Stomach (tissue), 9 donors: ENCODE results near the gene FBXO3. TPM values are rescaled to one million over a fixed set of nuclear protein-coding genes. Genes with fewer than 3 reads are reported as not detected.
A peak's percentile ranks its signal among the peaks of the same experiment; 100 is the strongest.

Experiments used
- DNase-seq, 2 donors: peaks; one replicate each; pipeline versions ENCODE4 v3.0.0 to v3.0.0-alpha.2; 2013 to 2019
- H3K27ac ChIP-seq, 5 donors: fragments of 200-600 bp in 4 of 5; sonication (generic) in 4 of 5; one replicate each; pipeline ENCODE4 v1.5.1; 2013 to 2019; ENCODE audit warnings: mild to moderate bottlenecking in 1 of 5, moderate library complexity in 1 of 5
- H3K27me3 ChIP-seq, 3 donors: fragments of 200-600 bp; sonication (generic); one replicate each; pipeline ENCODE4 v1.5.1; 2017 to 2019; ENCODE audit warnings: mixed run types in 1 of 3
- H3K36me3 ChIP-seq, 4 donors: fragments of 200-600 bp; sonication (generic); 1 replicate in 3 of 4; 2 replicates in 1 of 4; pipeline ENCODE4 v1.5.1; 2016 to 2019
- H3K4me1 ChIP-seq, 4 donors: fragments of 200-600 bp; sonication (generic); one replicate each; pipeline ENCODE4 v1.5.1; 2016 to 2019
- H3K4me3 ChIP-seq, 4 donors: fragments of 200-600 bp; sonication (generic) in 3 of 4; one replicate each; pipeline ENCODE4 v1.5.1; 2016 to 2019; ENCODE audit warnings: mild to moderate bottlenecking in 1 of 4
- H3K9me3 ChIP-seq, 4 donors: fragments of 200-600 bp; sonication (generic); one replicate each; pipeline ENCODE4 v1.5.1; 2016 to 2019
- EP300 ChIP-seq: sonication (generic); formaldehyde crosslinking; IDR thresholded peaks from one replicate; pipeline ENCODE4 v1.6.1; 2017; ENCODE audit warnings: antibody characterized with exemption
- POLR2A ChIP-seq, 4 donors: fragments of 450-650 bp; IDR thresholded peaks; one replicate each; pipeline ENCODE4 v1.6.1; 2016; ENCODE audit warnings: antibody characterized with exemption in 4 of 4, control low read depth in 2 of 4, mild to moderate bottlenecking in 1 of 4, moderate library complexity in 1 of 4
- POLR2AphosphoS5 ChIP-seq, 3 donors: sonication (generic); formaldehyde crosslinking; IDR thresholded peaks; one replicate each; pipeline ENCODE4 v1.6.1; 2016; ENCODE audit warnings: antibody characterized with exemption in 3 of 3
- WGBS, 5 donors: extraction: QIAGEN DNeasy Blood & Tissue Kit in 3 of 5; methylation state at CpG; one replicate each; pipeline versions ENCODE4 v1.1.5 to v1.1.7; 2013 to 2018; 5-methylcytosine and 5-hydroxymethylcytosine counted together
- intact Hi-C: fragments of 100-400 bp; cut with DNase I; formaldehyde crosslinking; loops from one replicate; pipeline ENCODE4 v1.15.1; 2023; ENCODE audit warnings: low total_unique reads
- polyA plus RNA-seq, 3 donors: library from polyadenylated mRNA; stranded (reverse); fragments of 200-250 nt; gene quantifications; one replicate each; pipeline ENCODE4 v1.2.3, GENCODE V29; 2013
- total RNA-seq, 5 donors: library from RNA; depleted of rRNA; stranded (reverse); fragments of >200 nt; gene quantifications; one replicate each; pipeline versions ENCODE4 v1.1.0 to v1.2.3, GENCODE V29; 2014 to 2016
- TF ChIP-seq, protein P1 (sequence below), 7 experiments: fragments of 450-650 bp in 4 of 7; fragments of 200-600 bp in 3 of 7; sonication (generic) in 3 of 7; IDR thresholded peaks; one replicate each; pipeline ENCODE4 v1.5.1; 2016 to 2019; ENCODE audit warnings: antibody characterized with exemption in 7 of 7, control low read depth in 2 of 7, mild to moderate bottlenecking in 1 of 7
- donor health status: healthy with polysubstance abuse.
- donor health status: Bipolar disorder and iron deficiency.
- donor health status: healthy.

FBXO3 gene
- total and polyA plus RNA-seq, 8 donors: 4.9 to 63.0 (median 25.3) TPM

DNA sequence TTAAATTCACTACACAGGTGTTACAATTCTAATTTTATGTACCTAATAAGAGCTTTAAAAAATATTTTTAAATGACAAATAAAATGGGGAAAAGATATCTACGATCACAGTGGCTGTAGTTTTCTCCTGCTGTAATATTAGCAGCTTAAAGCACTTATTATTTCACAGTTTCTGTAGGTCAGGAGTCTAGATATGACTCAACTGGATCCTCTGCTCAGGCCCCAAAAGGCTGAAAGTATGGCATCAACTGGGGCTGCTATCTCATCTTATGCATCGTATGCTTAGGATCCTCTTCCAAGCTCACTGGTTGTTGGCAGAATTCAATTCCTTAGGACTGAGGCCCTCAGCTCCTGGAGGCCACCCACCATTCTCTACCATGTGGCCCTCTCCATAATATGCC, 12.8 kb downstream of the FBXO3 start:
- no peaks in the 10 kb centered on the region for H3K9me3 ChIP-seq
- peaks cover 29 to 94% (median 85%) of the 10 kb centered on the region in 4 donors for H3K36me3 ChIP-seq
- DNase-seq: no peak
- intact Hi-C loops: no loop called here
- H3K27me3 ChIP-seq: no peaks in the 10 kb centered on the region
- H3K4me1 ChIP-seq: peaks cover 0 to 8% (median 0%) of the 10 kb centered on the region in 4 donors
- WGBS, 5 donors: 79 to 94% (median 86%) methylated on average over 2 of the region's 2 CpGs
- no peak overlapping the region for H3K27ac ChIP-seq
- no peak overlapping the region for H3K4me3 ChIP-seq
- no peak for TF ChIP-seq EP300
- TF ChIP-seq POLR2A (IDR thresholded peaks at IDR 0.05): no peak
- TF ChIP-seq, protein P1, sequence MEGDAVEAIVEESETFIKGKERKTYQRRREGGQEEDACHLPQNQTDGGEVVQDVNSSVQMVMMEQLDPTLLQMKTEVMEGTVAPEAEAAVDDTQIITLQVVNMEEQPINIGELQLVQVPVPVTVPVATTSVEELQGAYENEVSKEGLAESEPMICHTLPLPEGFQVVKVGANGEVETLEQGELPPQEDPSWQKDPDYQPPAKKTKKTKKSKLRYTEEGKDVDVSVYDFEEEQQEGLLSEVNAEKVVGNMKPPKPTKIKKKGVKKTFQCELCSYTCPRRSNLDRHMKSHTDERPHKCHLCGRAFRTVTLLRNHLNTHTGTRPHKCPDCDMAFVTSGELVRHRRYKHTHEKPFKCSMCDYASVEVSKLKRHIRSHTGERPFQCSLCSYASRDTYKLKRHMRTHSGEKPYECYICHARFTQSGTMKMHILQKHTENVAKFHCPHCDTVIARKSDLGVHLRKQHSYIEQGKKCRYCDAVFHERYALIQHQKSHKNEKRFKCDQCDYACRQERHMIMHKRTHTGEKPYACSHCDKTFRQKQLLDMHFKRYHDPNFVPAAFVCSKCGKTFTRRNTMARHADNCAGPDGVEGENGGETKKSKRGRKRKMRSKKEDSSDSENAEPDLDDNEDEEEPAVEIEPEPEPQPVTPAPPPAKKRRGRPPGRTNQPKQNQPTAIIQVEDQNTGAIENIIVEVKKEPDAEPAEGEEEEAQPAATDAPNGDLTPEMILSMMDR (IDR thresholded peaks at IDR 0.05): no peak
- no peak for TF ChIP-seq POLR2AphosphoS5 (IDR thresholded peaks at IDR 0.05)

DNA sequence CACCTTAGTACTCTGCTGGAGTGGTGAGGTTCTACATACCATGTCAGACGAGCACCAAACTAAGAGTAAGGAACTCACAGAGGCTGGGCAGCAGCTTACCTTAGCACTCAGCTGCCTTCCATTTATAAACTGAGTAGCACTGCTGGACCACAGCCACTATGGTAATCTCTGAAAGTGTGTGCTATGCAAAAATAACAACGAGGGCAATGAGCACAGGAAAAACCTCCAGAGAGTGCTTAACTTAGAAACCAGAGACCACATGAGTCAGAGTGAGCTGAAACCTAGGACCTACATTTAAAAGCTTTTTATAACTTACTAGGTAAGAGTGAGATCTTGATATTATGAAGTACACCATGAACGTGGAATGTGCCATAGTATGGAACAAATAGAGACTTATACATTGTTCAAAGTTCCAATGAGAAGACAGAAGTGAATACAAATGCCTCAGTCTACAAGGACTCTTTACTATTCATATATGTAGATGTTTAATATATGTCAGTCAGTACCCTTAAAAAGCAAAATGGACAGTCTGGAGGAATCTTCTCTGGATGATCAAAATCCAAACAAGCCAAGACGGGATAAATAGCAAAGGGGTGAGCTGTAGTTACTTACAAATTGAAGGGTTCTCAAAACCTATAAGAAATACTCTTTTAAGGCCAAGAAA, 20.9 kb downstream of the FBXO3 start:
- Histone ChIP-seq H3K4me1 (peaks cover 0 to 9% (median 4%) of the 10 kb centered on the region in 4 donors), H3K9me3 (no peaks in the 10 kb centered on the region), H3K36me3 (peaks cover 17 to 98% (median 94%) of the 10 kb centered on the region in 4 donors), H3K4me3 (no peak overlapping the region), H3K27ac (no peak overlapping the region), H3K27me3 (no peaks in the 10 kb centered on the region)
- intact Hi-C loops: no loop called here
- TF ChIP-seq EP300 (no peak), POLR2A (IDR thresholded peaks at IDR 0.05) (no peak)
- 39 to 51% (median 46%) methylated on average over 4 of the region's 4 CpGs for WGBS, 5 donors
- no peak for DNase-seq

DNA sequence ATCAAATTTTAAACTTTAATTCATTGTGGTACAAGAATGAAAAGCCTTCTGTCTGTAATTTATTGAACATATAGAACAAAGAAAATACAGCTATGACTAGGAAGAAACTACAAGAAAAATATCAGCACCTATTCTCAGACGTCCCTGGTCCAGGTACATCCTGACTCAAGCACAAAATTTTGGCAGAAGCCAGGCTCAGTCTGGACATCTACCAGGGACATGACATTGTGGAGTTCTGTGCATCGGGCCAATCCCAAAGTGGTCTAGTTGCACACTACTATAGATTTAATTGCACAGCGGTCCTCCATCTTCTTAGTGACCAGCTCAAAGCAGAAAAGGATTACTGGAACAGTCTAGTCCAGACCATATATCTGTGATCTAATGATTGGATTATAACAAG, 22.4 kb downstream of the FBXO3 start:
- Histone ChIP-seq H3K36me3 (peaks cover 11 to 90% (median 83%) of the 10 kb centered on the region in 4 donors), H3K4me1 (peaks cover 0 to 23% (median 13%) of the 10 kb centered on the region in 4 donors), H3K9me3 (no peaks in the 10 kb centered on the region), H3K27ac (no peak overlapping the region), H3K4me3 (no peak overlapping the region), H3K27me3 (no peaks in the 10 kb centered on the region)
- 81 to 92% (median 86%) methylated on average over 3 of the region's 3 CpGs for WGBS, 5 donors
- intact Hi-C loops: no loop called here
- TF ChIP-seq EP300 (no peak), POLR2AphosphoS5 (IDR thresholded peaks at IDR 0.05) (no peak), POLR2A (IDR thresholded peaks at IDR 0.05) (no peak)
- TF ChIP-seq, protein P1 (IDR thresholded peaks at IDR 0.05): no peak
- DNase-seq: no peak

DNA sequence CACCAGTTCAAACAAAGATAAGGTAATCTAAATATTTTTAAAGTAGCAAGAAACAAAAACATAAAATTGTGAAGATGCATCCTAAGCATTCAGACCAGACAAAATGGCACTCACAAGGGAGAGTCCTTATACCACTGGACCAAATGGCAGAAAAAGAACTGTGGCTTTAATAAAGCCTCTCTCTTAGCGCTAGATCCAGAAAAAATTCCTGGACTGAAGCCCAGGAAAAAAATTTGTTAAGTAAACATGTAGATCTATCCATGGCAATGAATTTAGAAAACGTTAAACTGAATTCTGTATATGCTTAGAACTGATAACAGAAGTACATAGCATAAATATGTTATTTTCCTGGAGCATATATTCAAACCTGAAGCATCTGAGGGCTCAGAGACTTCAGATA, 26.3 kb downstream of the FBXO3 start:
- H3K9me3 ChIP-seq: no peaks in the 10 kb centered on the region
- intact Hi-C loops: loop anchor here (10.0 kb wide), 1 partner anchor 203 kb away; no protein-coding TSS in a partner anchor
- no peak overlapping the region for H3K4me3 ChIP-seq
- peaks cover 6 to 70% (median 57%) of the 10 kb centered on the region in 4 donors for H3K36me3 ChIP-seq
- H3K27me3 ChIP-seq: no peaks in the 10 kb centered on the region
- 11 to 19% (median 17%) methylated on average over 2 of the region's 2 CpGs for WGBS, 5 donors
- DNase-seq: peak in 1 of 2 donors; percentile 71
- peaks cover 0 to 40% (median 18%) of the 10 kb centered on the region in 4 donors for H3K4me1 ChIP-seq
- TF ChIP-seq POLR2AphosphoS5 (IDR thresholded peaks at IDR 0.05) (no peak), POLR2A (IDR thresholded peaks at IDR 0.05) (no peak), EP300 (no peak)
- TF ChIP-seq, protein P1 (IDR thresholded peaks at IDR 0.05): no peak
- peak overlapping the region in 1 of 5 donors; percentile 18 for H3K27ac ChIP-seq

DNA sequence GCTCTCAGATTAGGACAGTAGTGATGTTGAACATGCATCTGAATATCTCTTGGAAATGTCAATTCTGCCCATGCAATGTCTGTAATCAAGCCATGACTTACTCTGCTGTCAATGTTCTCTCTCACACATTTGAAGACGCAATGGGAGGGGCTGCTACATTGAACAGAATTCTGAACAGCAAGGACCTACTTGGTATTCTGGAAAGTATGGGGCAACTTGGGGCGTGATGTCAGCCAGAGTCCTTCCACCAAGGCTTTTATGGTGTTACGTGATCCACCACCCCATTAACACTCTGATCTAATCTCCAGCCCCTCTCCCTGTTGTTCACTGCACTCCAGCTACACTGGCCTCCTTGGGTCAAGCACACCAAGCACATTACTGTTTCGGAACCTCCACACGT, 31.0 kb downstream of the FBXO3 start:
- intact Hi-C loops: loop anchor here (10.0 kb wide), 1 partner anchor 198 kb away; no protein-coding TSS in a partner anchor
- H3K4me1 ChIP-seq: peaks cover 0 to 36% (median 17%) of the 10 kb centered on the region in 4 donors

More for the DNA sequence above, 31.0 kb downstream of the FBXO3 start:
- TF ChIP-seq EP300: no peak
- TF ChIP-seq, protein P1 (IDR thresholded peaks at IDR 0.05): no peak
- TF ChIP-seq POLR2A (IDR thresholded peaks at IDR 0.05): no peak
- TF ChIP-seq POLR2AphosphoS5 (IDR thresholded peaks at IDR 0.05): no peak
- Histone ChIP-seq H3K27ac (peak overlapping the region in 1 of 5 donors; percentile 43), H3K36me3 (peaks cover 0 to 34% (median 21%) of the 10 kb centered on the region in 4 donors), H3K27me3 (no peaks in the 10 kb centered on the region), H3K4me3 (no peak overlapping the region), H3K9me3 (no peaks in the 10 kb centered on the region)
- 83 to 95% (median 88%) methylated on average over 5 of the region's 5 CpGs for WGBS, 5 donors
- no peak for DNase-seq
